Transverse colon (tissue), 4 donors: ENCODE data around the gene SNX6.

Source experiments
- CTCF ChIP-seq, 5 experiments: fragments of 200-600 bp in 3 of 5; fragments of 450-650 bp in 2 of 5; sonication (generic) in 3 of 5; IDR thresholded peaks; 1 replicate in 2 of 5; 2 replicates in 3 of 5; pipeline ENCODE4 v1.5.1; 2016 to 2017; ENCODE audit warnings: antibody characterized with exemption in 5 of 5, inconsistent platforms in 3 of 5, mild to moderate bottlenecking in 2 of 5, moderate library complexity in 1 of 5
- EP300 ChIP-seq: sonication (generic); formaldehyde crosslinking; IDR thresholded peaks from one replicate; pipeline ENCODE4 v1.6.1; 2017; ENCODE audit warnings: antibody characterized with exemption, low read depth
- POLR2A ChIP-seq: fragments of 450-650 bp; IDR thresholded peaks from one replicate; pipeline ENCODE4 v1.6.1; 2016; ENCODE audit warnings: antibody characterized with exemption, mild to moderate bottlenecking, moderate library complexity
- POLR2AphosphoS5 ChIP-seq, 3 donors: sonication (generic); formaldehyde crosslinking; IDR thresholded peaks; one replicate each; pipeline ENCODE4 v1.6.1; 2016; ENCODE audit warnings: antibody characterized with exemption in 3 of 3

GRCh38 chr14:34593740-34594375 lies 36.1 kb downstream of the SNX6 start:
- TF ChIP-seq CTCF (IDR thresholded peaks at IDR 0.05) = no peak
- no peak for TF ChIP-seq POLR2A
- no peak for TF ChIP-seq EP300
- TF ChIP-seq POLR2AphosphoS5 (IDR thresholded peaks at IDR 0.05) = no peak
